K562 (cell line): ENCODE measurements around the gene PSMD10. TPM values are rescaled to one million over a fixed set of nuclear protein-coding genes. Genes with fewer than 3 reads are reported as not detected.

Source experiments
- C11orf30 ChIP-seq: fragments of 450-650 bp; IDR thresholded peaks from 2 replicates; pipeline ENCODE4 v1.6.1; 2016; ENCODE audit warnings: low read depth, mild to moderate bottlenecking
- HIVEP1 ChIP-seq: fragments of 250-450 bp; sonication (Bioruptor Pico); IDR thresholded peaks from 2 replicates; pipeline ENCODE4 v1.4.0; 2020; ENCODE audit warnings: mild to moderate bottlenecking
- HMG20A ChIP-seq: fragments of 450-650 bp; formaldehyde crosslinking; conservative IDR thresholded peaks from 2 replicates; pipeline ENCODE4 v1.4.0; 2020; ENCODE audit warnings: mild to moderate bottlenecking, mixed read lengths
- HMG20B ChIP-seq: fragments of 250-450 bp; sonication (Bioruptor Pico); IDR thresholded peaks from 2 replicates; pipeline ENCODE4 v1.5.0; 2021; ENCODE audit warnings: mild to moderate bottlenecking
- ZNF143 ChIP-seq: sonication (generic); formaldehyde crosslinking; IDR thresholded peaks from 2 replicates; pipeline ENCODE4 v1.9.0; 2022; ENCODE audit warnings: mild to moderate bottlenecking, missing genetic modification reagents
- ZNF253 ChIP-seq: fragments of 250-450 bp; sonication (Bioruptor Pico); conservative IDR thresholded peaks from 2 replicates; pipeline ENCODE4 v1.6.1; 2021; ENCODE audit warnings: mild to moderate bottlenecking
- polyA plus RNA-seq, 8 experiments: library from polyadenylated mRNA; depleted of rRNA in 4 of 8; stranded (reverse) in 5 of 8; unstranded in 3 of 8; fragments of >200 nt; fragmentation: Nextera tagmentation in 2 of 8; fragmentation: Illumina TruSeq in 1 of 8; extraction: Ambion mirVana in 2 of 8; extraction: Trizol in 1 of 8; gene quantifications; 2 replicates each; pipeline versions ENCODE4 v1.2.1 to v1.2.3, GENCODE V29; 2011 to 2014; ENCODE audit warnings: inconsistent platforms in 1 of 8, missing spikeins in 1 of 8
- total RNA-seq, 7 experiments: library from RNA; depleted of rRNA in 6 of 7; stranded (reverse); fragments of >200 nt in 6 of 7; fragmentation: Illumina TruSeq in 2 of 7; extraction: Trizol in 2 of 7; gene quantifications; 2 replicates each; pipeline versions ENCODE4 v1.2.1 to v1.2.3, GENCODE V29; 2011 to 2021; ENCODE audit warnings: low replicate concordance in 1 of 7
- TF ChIP-seq, protein P1 (sequence below): fragments of 450-650 bp; IDR thresholded peaks from 2 replicates; pipeline ENCODE4 v1.6.1; 2016; ENCODE audit warnings: borderline replicate concordance
- TF ChIP-seq, protein P2 (sequence below): sonication (generic); formaldehyde crosslinking; IDR thresholded peaks from 2 replicates; pipeline ENCODE4 v1.8.0; 2022; ENCODE audit warnings: mild to moderate bottlenecking, missing genetic modification reagents, borderline replicate concordance
- TF ChIP-seq, protein P3 (sequence below): fragments of 450-650 bp; formaldehyde crosslinking; IDR thresholded peaks from 2 replicates; pipeline ENCODE4 v1.4.0; 2022; ENCODE audit warnings: mild to moderate bottlenecking, moderate library complexity
- TF ChIP-seq, protein P4 (sequence below), 3 experiments: fragments of 200-800 bp in 1 of 3; fragments of 250-450 bp in 1 of 3; fragments of 450-650 bp in 1 of 3; sonication (Bioruptor Pico) in 1 of 3; sonication (Bioruptor generic) in 1 of 3; formaldehyde crosslinking in 1 of 3; IDR thresholded peaks; 2 replicates each; pipeline versions ENCODE4 v1.6.1 to v1.8.0; 2016 to 2022; ENCODE audit warnings: mild to moderate bottlenecking in 2 of 3, missing genetic modification characterization in 2 of 3, missing compliant biosample characterization in 1 of 3, moderate library complexity in 1 of 3
- TF ChIP-seq, protein P5 (sequence below): fragments of 450-650 bp; conservative IDR thresholded peaks from 2 replicates; pipeline ENCODE4 v1.6.1; 2016; ENCODE audit warnings: missing genetic modification characterization, low read depth, mild to moderate bottlenecking, control low read depth, missing compliant biosample characterization

Gene PSMD10
- total and polyA plus RNA-seq, 9 of the 15 experiments (the other 6 are each of a cell fraction or from before 2014, with no cell fraction given): 47.8 to 163 (median 70.4) TPM

DNA sequence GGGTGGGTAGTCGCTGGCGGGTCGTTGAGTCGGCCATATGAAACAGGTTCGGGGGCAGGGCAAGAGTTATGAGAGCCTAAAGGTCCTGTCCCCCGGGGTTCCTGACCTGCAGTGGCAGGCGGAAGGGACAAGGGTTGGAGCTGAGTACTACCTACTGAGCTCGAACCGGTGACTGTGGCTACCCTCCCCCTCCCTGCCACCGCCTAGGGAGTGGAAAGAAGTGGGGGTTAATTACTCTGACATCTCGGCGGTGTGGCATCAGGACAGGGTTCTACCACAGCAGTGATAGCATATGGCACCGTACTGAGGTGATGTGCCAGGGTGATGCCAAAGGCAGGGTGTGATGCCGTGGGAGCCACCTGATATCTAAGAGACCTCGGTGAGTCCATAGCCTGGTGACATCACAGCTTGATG is 543 bp upstream of the PSMD10 start (continued):
- TF ChIP-seq, protein P1, sequence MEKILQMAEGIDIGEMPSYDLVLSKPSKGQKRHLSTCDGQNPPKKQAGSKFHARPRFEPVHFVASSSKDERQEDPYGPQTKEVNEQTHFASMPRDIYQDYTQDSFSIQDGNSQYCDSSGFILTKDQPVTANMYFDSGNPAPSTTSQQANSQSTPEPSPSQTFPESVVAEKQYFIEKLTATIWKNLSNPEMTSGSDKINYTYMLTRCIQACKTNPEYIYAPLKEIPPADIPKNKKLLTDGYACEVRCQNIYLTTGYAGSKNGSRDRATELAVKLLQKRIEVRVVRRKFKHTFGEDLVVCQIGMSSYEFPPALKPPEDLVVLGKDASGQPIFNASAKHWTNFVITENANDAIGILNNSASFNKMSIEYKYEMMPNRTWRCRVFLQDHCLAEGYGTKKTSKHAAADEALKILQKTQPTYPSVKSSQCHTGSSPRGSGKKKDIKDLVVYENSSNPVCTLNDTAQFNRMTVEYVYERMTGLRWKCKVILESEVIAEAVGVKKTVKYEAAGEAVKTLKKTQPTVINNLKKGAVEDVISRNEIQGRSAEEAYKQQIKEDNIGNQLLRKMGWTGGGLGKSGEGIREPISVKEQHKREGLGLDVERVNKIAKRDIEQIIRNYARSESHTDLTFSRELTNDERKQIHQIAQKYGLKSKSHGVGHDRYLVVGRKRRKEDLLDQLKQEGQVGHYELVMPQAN: peak; percentile 63; the same call in 1 of the 2 replicates
- TF ChIP-seq HMG20B (CRISPR knock-in tag): no peak
- no peak for TF ChIP-seq C11orf30
- TF ChIP-seq ZNF143 (CRISPR knock-in tag): peak; percentile 62; the same call in 1 of the 2 replicates
- TF ChIP-seq, protein P2, sequence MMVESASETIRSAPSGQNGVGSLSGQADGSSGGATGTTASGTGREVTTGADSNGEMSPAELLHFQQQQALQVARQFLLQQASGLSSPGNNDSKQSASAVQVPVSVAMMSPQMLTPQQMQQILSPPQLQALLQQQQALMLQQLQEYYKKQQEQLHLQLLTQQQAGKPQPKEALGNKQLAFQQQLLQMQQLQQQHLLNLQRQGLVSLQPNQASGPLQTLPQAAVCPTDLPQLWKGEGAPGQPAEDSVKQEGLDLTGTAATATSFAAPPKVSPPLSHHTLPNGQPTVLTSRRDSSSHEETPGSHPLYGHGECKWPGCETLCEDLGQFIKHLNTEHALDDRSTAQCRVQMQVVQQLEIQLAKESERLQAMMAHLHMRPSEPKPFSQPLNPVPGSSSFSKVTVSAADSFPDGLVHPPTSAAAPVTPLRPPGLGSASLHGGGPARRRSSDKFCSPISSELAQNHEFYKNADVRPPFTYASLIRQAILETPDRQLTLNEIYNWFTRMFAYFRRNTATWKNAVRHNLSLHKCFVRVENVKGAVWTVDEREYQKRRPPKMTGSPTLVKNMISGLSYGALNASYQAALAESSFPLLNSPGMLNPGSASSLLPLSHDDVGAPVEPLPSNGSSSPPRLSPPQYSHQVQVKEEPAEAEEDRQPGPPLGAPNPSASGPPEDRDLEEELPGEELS (CRISPR knock-in tag): no peak
- TF ChIP-seq, protein P3, sequence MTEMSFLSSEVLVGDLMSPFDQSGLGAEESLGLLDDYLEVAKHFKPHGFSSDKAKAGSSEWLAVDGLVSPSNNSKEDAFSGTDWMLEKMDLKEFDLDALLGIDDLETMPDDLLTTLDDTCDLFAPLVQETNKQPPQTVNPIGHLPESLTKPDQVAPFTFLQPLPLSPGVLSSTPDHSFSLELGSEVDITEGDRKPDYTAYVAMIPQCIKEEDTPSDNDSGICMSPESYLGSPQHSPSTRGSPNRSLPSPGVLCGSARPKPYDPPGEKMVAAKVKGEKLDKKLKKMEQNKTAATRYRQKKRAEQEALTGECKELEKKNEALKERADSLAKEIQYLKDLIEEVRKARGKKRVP (CRISPR knock-in tag): no peak
- no peak for TF ChIP-seq HMG20A (CRISPR knock-in tag)
- TF ChIP-seq, protein P4, sequence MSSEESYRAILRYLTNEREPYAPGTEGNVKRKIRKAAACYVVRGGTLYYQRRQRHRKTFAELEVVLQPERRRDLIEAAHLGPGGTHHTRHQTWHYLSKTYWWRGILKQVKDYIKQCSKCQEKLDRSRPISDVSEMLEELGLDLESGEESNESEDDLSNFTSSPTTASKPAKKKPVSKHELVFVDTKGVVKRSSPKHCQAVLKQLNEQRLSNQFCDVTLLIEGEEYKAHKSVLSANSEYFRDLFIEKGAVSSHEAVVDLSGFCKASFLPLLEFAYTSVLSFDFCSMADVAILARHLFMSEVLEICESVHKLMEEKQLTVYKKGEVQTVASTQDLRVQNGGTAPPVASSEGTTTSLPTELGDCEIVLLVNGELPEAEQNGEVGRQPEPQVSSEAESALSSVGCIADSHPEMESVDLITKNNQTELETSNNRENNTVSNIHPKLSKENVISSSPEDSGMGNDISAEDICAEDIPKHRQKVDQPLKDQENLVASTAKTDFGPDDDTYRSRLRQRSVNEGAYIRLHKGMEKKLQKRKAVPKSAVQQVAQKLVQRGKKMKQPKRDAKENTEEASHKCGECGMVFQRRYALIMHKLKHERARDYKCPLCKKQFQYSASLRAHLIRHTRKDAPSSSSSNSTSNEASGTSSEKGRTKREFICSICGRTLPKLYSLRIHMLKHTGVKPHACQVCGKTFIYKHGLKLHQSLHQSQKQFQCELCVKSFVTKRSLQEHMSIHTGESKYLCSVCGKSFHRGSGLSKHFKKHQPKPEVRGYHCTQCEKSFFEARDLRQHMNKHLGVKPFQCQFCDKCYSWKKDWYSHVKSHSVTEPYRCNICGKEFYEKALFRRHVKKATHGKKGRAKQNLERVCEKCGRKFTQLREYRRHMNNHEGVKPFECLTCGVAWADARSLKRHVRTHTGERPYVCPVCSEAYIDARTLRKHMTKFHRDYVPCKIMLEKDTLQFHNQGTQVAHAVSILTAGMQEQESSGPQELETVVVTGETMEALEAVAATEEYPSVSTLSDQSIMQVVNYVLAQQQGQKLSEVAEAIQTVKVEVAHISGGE (CRISPR knock-in tag; IDR thresholded peaks at IDR 0.05): peak in 2 of 3 experiments; percentile 1 to 81; a peak in 2 of 6 replicates
- no peak for TF ChIP-seq HIVEP1 (CRISPR knock-in tag)
- no peak for TF ChIP-seq ZNF253
- TF ChIP-seq, protein P5, sequence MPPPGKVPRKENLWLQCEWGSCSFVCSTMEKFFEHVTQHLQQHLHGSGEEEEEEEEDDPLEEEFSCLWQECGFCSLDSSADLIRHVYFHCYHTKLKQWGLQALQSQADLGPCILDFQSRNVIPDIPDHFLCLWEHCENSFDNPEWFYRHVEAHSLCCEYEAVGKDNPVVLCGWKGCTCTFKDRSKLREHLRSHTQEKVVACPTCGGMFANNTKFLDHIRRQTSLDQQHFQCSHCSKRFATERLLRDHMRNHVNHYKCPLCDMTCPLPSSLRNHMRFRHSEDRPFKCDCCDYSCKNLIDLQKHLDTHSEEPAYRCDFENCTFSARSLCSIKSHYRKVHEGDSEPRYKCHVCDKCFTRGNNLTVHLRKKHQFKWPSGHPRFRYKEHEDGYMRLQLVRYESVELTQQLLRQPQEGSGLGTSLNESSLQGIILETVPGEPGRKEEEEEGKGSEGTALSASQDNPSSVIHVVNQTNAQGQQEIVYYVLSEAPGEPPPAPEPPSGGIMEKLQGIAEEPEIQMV (tag): no peak
